Testis (tissue), 3 donors: Measurements from ENCODE around the gene GCNA. TPM values are rescaled to one million over a fixed set of nuclear protein-coding genes. Genes with fewer than 3 reads are reported as not detected.

Experiments used
- DNase-seq: peaks from one replicate; pipeline ENCODE4 v3.0.0-alpha.2; 2019
- H3K27ac ChIP-seq, 2 donors: fragments of 200-600 bp; sonication (generic); one replicate each; pipeline ENCODE4 v1.5.1; 2019
- H3K27me3 ChIP-seq: fragments of 200-600 bp; sonication (generic); one replicate; pipeline ENCODE4 v1.5.1; 2019
- H3K36me3 ChIP-seq: fragments of 200-600 bp; sonication (generic); one replicate; pipeline ENCODE4 v1.5.1; 2017; ENCODE audit warnings: low read depth; ENCODE audit errors: missing control alignments
- H3K4me1 ChIP-seq: fragments of 200-600 bp; sonication (generic); one replicate; pipeline ENCODE4 v1.5.1; 2019
- H3K4me3 ChIP-seq, 2 donors: fragments of 200-600 bp; sonication (generic); one replicate each; pipeline ENCODE4 v1.5.1; 2017 to 2019
- H3K9me3 ChIP-seq: fragments of 200-600 bp; sonication (generic); one replicate; pipeline ENCODE4 v1.5.1; 2017
- CTCF ChIP-seq, 3 experiments: fragments of 450-650 bp in 2 of 3; fragments of 200-600 bp in 1 of 3; sonication (generic) in 1 of 3; IDR thresholded peaks; one replicate each; pipeline ENCODE4 v1.5.1; 2016 to 2019; ENCODE audit warnings: antibody characterized with exemption in 3 of 3, mild to moderate bottlenecking in 2 of 3, moderate library complexity in 1 of 3
- POLR2A ChIP-seq: fragments of 450-650 bp; IDR thresholded peaks from one replicate; pipeline ENCODE4 v1.6.1; 2017; ENCODE audit warnings: antibody characterized with exemption, mild to moderate bottlenecking, moderate library complexity
- WGBS, 2 donors: methylation state at CpG; one replicate each; pipeline ENCODE4 v1.1.5; 2018; 5-methylcytosine and 5-hydroxymethylcytosine counted together
- intact Hi-C: fragments of 100-400 bp; cut with DNase I; formaldehyde crosslinking; loops from one replicate; pipeline ENCODE4 v1.15.1; 2023; ENCODE audit warnings: low total_unique reads
- polyA plus RNA-seq: library from polyadenylated mRNA; stranded (reverse); fragments of 350-450 nt; fragmentation: Illumina TruSeq; extraction: RNeasy Lipid Tissue Mini Kit (QIAGEN cat#74804); gene quantifications from one replicate; pipeline ENCODE4 v1.2.3, GENCODE V29; 2014; ENCODE audit warnings: low read depth, low replicate concordance; ENCODE audit not compliant: insufficient read depth
- total RNA-seq, 2 donors: library from RNA; depleted of rRNA; stranded (reverse); fragments of >200 nt; gene quantifications; one replicate each; pipeline ENCODE4 v1.2.3, GENCODE V29; 2016

Gene GCNA
- total and polyA plus RNA-seq, 3 donors from 2014 or later, result 18.4 to 30.7 (median 30.0) TPM

- Histone ChIP-seq H3K36me3 (no peaks in the 10 kb centered on the region), H3K9me3 (no peaks in the 10 kb centered on the region), H3K4me1 (no peaks in the 10 kb centered on the region), H3K27ac (no peak overlapping the region), H3K27me3 (no peaks in the 10 kb centered on the region), H3K4me3 (no peak overlapping the region)
- no peak for DNase-seq
- intact Hi-C loops, result no loop called here
- WGBS, 2 donors, result 42 to 52% methylated on average over 2 of the region's 2 CpGs
- no peak for TF ChIP-seq POLR2A
- no peak for TF ChIP-seq CTCF (IDR thresholded peaks at IDR 0.05)
Observed at GRCh38 chrX:71543316-71543715, 34.9 kb upstream of the GCNA start.

- Histone ChIP-seq H3K9me3 (no peaks in the 10 kb centered on the region), H3K36me3 (no peaks in the 10 kb centered on the region), H3K4me1 (no peaks in the 10 kb centered on the region), H3K27ac (no peak overlapping the region), H3K27me3 (no peaks in the 10 kb centered on the region), H3K4me3 (no peak overlapping the region)
- intact Hi-C loops, result no loop called here
- TF ChIP-seq CTCF (IDR thresholded peaks at IDR 0.05) (no peak), POLR2A (no peak)
- DNase-seq, result no peak
- whole genome bisulfite sequencing, 2 donors, result 73 to 99% methylated on average over 7 of the region's 7 CpGs
Observed at GRCh38 chrX:71545364-71545763, 32.9 kb upstream of the GCNA start.

GRCh38 chrX:71546879-71547278 lies 31.4 kb upstream of the GCNA start:
- no peak for TF ChIP-seq POLR2A
- no peak for TF ChIP-seq CTCF (IDR thresholded peaks at IDR 0.05)
- intact Hi-C loops, result no loop called here
- Histone ChIP-seq H3K27me3 (no peaks in the 10 kb centered on the region), H3K4me3 (no peak overlapping the region), H3K27ac (no peak overlapping the region), H3K9me3 (no peaks in the 10 kb centered on the region), H3K36me3 (no peaks in the 10 kb centered on the region), H3K4me1 (no peaks in the 10 kb centered on the region)
- WGBS, 2 donors, result 70 to 80% methylated on average over 1 to 13 of the region's 13 CpGs
- no peak for DNase-seq

GRCh38 chrX:71547339-71547738 lies 30.9 kb upstream of the GCNA start:
- H3K4me3 ChIP-seq, result no peak overlapping the region
- intact Hi-C loops, result no loop called here
- 67 to 70% methylated on average over 7 of the region's 7 CpGs for WGBS, 2 donors

More at GRCh38 chrX:71547339-71547738, 30.9 kb upstream of the GCNA start:
- Histone ChIP-seq H3K9me3 (no peaks in the 10 kb centered on the region), H3K4me1 (no peaks in the 10 kb centered on the region), H3K27ac (no peak overlapping the region), H3K36me3 (no peaks in the 10 kb centered on the region), H3K27me3 (no peaks in the 10 kb centered on the region)
- DNase-seq, result no peak
- TF ChIP-seq POLR2A, result no peak
- TF ChIP-seq CTCF (IDR thresholded peaks at IDR 0.05), result no peak
